HL-60 (cell line): Measurements from ENCODE around the gene UBTD1.

ENCODE experiments used
- CTCF ChIP-seq: IDR thresholded peaks from one replicate; pipeline ENCODE4 v1.5.1; 2011; ENCODE audit warnings: low read length, control low read depth, inconsistent platforms; ENCODE audit not compliant: insufficient read depth
- GABPA ChIP-seq: IDR thresholded peaks from 2 replicates; pipeline ENCODE4 v1.6.1; 2012; ENCODE audit warnings: low read depth
- POLR2AphosphoS5 ChIP-seq: IDR thresholded peaks from 2 replicates; pipeline ENCODE4 v1.6.1; 2012; ENCODE audit warnings: low read depth
- REST ChIP-seq: IDR thresholded peaks from 2 replicates; pipeline ENCODE4 v1.6.1; 2012; ENCODE audit warnings: low read depth; ENCODE audit not compliant: insufficient replicate concordance
- SPI1 ChIP-seq: IDR thresholded peaks from 2 replicates; pipeline ENCODE4 v1.6.1; 2012; ENCODE audit warnings: low read depth, mild to moderate bottlenecking, borderline replicate concordance

DNA sequence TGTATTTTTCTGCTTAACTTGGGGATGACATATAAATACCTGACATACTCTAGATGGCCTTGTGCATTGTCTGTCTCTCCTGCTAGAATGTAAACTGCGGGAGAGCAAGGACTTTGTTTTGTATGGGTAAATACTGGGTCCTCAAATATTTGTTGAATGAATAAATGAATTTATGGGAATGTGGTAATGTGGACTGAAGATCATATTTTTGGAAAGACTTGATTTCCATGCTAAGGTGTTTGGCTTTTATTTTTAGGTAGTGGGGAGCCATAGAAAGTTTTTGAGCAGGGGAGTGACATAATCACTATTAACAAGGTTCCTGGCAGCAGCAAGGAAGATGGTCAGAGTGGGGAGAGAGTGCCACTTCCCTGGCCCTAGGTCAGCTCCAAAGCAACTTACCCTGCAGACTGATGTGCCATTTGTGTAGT, 27.0 kb downstream of the UBTD1 start:
- TF ChIP-seq CTCF (no peak), REST (no peak), POLR2AphosphoS5 (no peak), SPI1 (no peak), GABPA (no peak)
